Lower leg skin (tissue), 4 donors: ENCODE results near the gene RUNX3. TPM values are rescaled to one million over a fixed set of nuclear protein-coding genes. Genes with fewer than 3 reads are reported as not detected.

ENCODE experiments used
- DNase-seq, 2 donors: peaks; one replicate each; pipeline ENCODE4 v3.0.0-alpha.2; 2019; ENCODE audit warnings: low spot score in 2 of 2
- H3K4me3 ChIP-seq: fragments of 200-600 bp; sonication (generic); 2 replicates; pipeline ENCODE4 v1.5.1; 2017; ENCODE audit warnings: mild to moderate bottlenecking, low read depth; ENCODE audit not compliant: poor library complexity, severe bottlenecking
- CTCF ChIP-seq, 3 donors: fragments of 450-650 bp; IDR thresholded peaks; one replicate each; pipeline ENCODE4 v1.5.1; 2016; ENCODE audit warnings: antibody characterized with exemption in 3 of 3, mild to moderate bottlenecking in 3 of 3, moderate library complexity in 2 of 3
- POLR2A ChIP-seq, 2 donors: fragments of 450-650 bp; IDR thresholded peaks; one replicate each; pipeline ENCODE4 v1.6.1; 2016 to 2017; ENCODE audit warnings: antibody characterized with exemption in 2 of 2, mild to moderate bottlenecking in 1 of 2, moderate library complexity in 1 of 2
- WGBS, 2 donors: methylation state at CpG; one replicate each; pipeline ENCODE4 v1.1.5; 2018; 5-methylcytosine and 5-hydroxymethylcytosine counted together
- intact Hi-C: fragments of 100-400 bp; cut with DNase I; formaldehyde crosslinking; loops from one replicate; pipeline ENCODE4 v1.15.0; 2023; ENCODE audit warnings: low total_unique reads
- total RNA-seq, 4 donors: library from RNA; depleted of rRNA; stranded (reverse); fragments of >200 nt; gene quantifications; one replicate each; pipeline ENCODE4 v1.1.0, GENCODE V29; 2016

Gene RUNX3
- total RNA-seq, 4 donors from 2014 or later, result 6.1 to 24.4 (median 19.8) TPM

- DNase-seq, result no peak
- no peak overlapping the region for H3K4me3 ChIP-seq
- intact Hi-C loops, result no loop called here
- WGBS, 2 donors, result 82 to 100% methylated on average over 1 to 2 of the region's 2 CpGs
- TF ChIP-seq POLR2A (IDR thresholded peaks at IDR 0.05), result no peak
- no peak for TF ChIP-seq CTCF (IDR thresholded peaks at IDR 0.05)
Observed at GRCh38 chr1:24913274-24913604, 16.8 kb downstream of the RUNX3 start.

- WGBS, 2 donors, result 75 to 77% methylated on average over 13 of the region's 13 CpGs
- H3K4me3 ChIP-seq, result no peak overlapping the region
- TF ChIP-seq POLR2A (IDR thresholded peaks at IDR 0.05) (no peak), CTCF (IDR thresholded peaks at IDR 0.05) (no peak)
- intact Hi-C loops, result no loop called here
- no peak for DNase-seq
Observed at GRCh38 chr1:24912376-24913273, 17.5 kb downstream of the RUNX3 start.

GRCh38 chr1:24911651-24912155 lies 18.4 kb downstream of the RUNX3 start:
- TF ChIP-seq POLR2A (IDR thresholded peaks at IDR 0.05) (no peak), CTCF (IDR thresholded peaks at IDR 0.05) (no peak)
- H3K4me3 ChIP-seq, result no peak overlapping the region
- 84 to 91% methylated on average over 17 to 20 of the region's 20 CpGs for WGBS, 2 donors
- intact Hi-C loops, result no loop called here
- no peak for DNase-seq

- WGBS, 2 donors, result 78 to 88% methylated on average over 20 of the region's 20 CpGs
- no peak overlapping the region for H3K4me3 ChIP-seq
- no peak for TF ChIP-seq CTCF (IDR thresholded peaks at IDR 0.05)
- no peak for TF ChIP-seq POLR2A (IDR thresholded peaks at IDR 0.05)
- intact Hi-C loops, result no loop called here
- DNase-seq, result peak in 1 of 2 donors; percentile 40
Observed at GRCh38 chr1:24910751-24911650, 19.1 kb downstream of the RUNX3 start.

GRCh38 chr1:24910210-24910609 lies 19.9 kb downstream of the RUNX3 start:
- DNase-seq, result no peak
- WGBS, 2 donors, result 90 to 93% methylated on average over 9 of the region's 9 CpGs
- no peak overlapping the region for H3K4me3 ChIP-seq
- intact Hi-C loops, result no loop called here
- TF ChIP-seq CTCF (IDR thresholded peaks at IDR 0.05), result no peak
- TF ChIP-seq POLR2A (IDR thresholded peaks at IDR 0.05), result no peak
